ENCODE results near the gene CMTM8.
A peak's percentile ranks its signal among the peaks of the same experiment; 100 is the strongest.
"Not testable (repeated sequence)": the region's sequence is repeated elsewhere in the genome, so short reads cannot be mapped to it uniquely, and the experiment has no call there.

Gene CMTM8, protein sequence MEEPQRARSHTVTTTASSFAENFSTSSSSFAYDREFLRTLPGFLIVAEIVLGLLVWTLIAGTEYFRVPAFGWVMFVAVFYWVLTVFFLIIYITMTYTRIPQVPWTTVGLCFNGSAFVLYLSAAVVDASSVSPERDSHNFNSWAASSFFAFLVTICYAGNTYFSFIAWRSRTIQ

DNA sequence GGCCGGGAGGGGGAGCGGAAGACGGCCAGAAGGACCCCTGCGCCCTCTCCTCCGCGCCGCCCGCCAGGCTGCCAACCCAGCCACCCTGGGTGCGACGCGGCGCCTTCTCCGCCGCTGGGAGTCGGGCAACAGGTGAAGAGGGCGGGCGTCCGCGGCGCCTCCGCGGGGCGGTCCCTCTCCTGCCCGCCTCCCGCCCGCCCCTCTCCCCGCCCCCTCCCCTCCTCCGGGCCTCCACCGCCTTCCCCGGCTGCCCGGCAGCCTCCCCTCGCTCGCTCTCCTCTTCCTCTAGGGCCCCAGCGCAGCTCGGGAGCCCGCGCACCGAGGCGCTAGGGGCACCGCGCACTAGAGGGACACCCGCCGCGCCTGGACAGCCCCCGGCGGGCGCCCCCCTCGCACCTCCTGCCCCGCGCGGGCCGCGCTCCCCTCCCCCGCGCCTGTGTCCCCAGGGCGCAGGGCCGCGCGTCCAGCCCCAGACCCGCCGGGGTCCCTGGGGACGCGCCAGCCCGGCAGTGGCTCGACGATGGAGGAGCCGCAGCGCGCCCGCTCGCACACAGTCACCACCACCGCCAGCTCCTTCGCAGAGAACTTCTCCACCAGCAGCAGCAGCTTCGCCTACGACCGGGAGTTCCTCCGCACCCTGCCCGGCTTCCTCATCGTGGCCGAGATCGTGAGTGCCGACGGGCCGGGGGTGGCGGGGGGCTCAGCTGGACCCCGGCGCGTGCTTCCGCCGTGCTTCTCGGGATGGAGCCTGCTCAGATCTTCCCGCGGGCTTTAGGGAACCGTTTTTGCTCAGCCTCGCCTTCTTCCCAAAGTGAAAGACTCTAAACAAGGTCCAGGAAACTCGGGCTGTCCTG is at the start of gene CMTM8:
Gene CMTM8, plus strand, starts transcription at position 228 of the 854 bp plus-strand sequence. Its CDS starts 293 bp downstream, at position 521.
- peak; percentile 32 to 54 (median 38) for DNase-seq (ENCODE audit: low read depth in 3 of 3)

DNA sequence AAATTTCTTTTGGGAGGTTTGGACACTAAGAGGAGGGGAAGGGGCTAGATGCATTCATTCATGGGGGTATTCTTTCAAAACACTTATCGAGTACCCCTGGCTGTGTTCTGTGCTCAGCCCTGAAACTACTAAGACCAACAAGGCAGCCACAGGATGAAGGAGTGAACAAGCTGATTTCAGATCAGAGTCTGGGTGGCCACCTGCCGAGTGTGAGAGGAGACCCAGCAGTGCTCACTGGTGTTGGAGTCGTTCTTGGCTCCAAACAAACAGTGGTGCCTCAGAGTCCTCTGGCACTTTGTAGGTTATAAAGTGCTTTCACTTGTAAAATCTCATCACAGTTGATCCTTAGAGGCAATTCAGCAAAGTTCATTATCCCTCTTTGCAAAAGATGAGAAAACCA is 48.8 kb upstream of the CMTM8 start:
- no peak for DNase-seq (ENCODE audit: low read depth in 3 of 3)

DNA sequence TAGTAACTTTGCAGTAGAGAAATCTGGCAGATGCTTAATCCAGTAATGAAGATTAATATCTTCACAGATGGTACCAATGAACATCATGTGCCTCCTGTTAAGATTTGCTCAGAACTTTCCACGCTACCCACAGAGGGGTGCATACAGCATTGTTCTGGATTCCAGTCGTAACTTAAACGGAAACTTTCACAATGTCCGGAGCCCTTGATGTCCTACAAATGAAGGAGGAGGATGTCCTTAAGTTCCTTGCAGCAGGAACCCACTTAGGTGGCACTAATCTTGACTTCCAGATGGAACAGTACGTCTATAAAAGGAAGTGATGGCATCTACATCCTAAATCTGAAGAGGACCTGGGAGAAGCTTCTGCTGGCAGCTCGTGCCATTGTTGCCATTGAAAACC is 47.9 kb upstream of the CMTM8 start:
- DNase-seq (ENCODE audit: low read depth in 3 of 3) = not testable (repeated sequence)

DNA sequence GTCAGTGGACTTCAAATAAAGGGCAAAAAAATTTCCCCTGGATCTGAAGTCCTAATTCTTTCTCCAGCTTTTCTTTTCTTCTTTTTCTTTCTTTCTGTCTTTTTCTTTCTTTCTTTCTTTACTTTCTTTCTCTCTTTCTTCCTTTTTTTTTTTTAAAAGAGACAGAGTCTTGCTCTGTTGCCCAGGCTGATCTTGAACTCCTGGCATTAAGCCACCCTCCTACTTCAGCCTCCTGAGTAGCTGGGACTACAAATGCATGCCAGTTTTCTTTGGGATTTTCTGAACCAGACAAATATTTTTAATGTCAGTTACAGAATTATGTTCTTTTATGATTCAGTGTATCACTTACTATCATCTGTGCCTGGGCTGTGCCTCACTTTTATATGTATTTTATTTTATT is 45.4 kb upstream of the CMTM8 start:
- DNase-seq (ENCODE audit: low read depth in 3 of 3) = no peak

DNA sequence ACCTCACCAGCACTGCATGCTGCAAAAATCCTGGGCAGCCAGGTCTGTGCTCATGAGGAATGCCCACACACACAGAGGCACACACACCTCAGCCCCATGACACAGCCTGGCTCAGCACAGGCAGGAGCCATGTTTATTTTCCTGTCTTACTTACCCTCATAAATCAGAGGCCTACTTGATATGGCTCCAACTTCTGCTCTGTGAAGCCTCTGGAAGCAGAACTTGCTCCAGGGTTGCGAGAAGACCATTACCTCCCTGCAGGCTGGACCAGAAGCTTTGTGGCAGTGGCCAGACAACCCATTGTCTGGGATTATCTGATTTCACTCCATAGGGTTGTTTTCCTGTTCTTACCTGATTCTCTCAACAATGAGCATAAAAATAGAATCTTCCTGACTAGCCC is 43.8 kb upstream of the CMTM8 start:
- DNase-seq (ENCODE audit: low read depth in 3 of 3) = no peak

DNA sequence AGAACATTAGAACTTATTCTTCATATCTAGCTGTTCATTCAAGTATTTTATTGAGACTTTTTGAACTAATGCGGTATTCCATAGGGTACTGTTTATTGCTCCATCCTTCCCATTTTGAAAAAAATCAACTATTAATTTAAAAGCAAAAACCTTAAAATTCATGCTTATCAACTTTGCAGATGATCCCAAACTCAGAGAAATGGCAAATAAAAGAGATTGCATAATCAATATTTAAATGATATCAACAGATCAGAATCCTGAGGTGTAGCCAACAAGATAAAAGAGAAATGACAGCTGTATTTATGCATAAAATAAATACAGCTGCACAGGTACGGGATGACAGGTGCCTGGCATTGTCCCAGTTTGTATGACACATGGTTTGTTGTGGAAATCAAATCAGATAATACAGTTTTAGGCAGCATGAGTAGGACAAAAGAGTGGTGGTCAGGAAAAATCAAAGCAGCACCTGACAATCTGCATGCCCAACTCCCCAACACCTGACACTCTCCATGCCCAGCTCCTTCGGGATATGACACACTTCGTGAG is 42.4 kb upstream of the CMTM8 start:
- no peak for DNase-seq (ENCODE audit: low read depth in 3 of 3)

DNA sequence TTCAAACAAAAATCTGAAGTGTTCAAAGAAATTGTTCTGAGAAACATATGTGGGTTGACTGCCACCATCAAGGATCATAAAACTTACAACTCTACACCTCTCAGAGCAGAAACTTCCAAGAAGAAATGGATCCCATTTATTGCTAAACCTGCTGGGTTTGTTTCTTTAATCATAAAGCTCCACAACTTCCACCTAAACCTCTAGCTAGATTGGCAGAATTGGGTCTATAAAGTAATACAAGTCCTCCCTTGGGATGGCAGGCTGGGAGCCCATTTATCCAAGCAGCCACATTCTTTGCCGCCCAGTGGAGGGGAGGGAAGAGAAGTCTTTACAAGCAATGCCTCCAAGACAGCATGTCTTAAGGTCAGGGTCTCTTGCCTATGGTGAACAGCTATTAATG is 40.5 kb upstream of the CMTM8 start:
- DNase-seq (ENCODE audit: low read depth in 3 of 3) = no peak

DNA sequence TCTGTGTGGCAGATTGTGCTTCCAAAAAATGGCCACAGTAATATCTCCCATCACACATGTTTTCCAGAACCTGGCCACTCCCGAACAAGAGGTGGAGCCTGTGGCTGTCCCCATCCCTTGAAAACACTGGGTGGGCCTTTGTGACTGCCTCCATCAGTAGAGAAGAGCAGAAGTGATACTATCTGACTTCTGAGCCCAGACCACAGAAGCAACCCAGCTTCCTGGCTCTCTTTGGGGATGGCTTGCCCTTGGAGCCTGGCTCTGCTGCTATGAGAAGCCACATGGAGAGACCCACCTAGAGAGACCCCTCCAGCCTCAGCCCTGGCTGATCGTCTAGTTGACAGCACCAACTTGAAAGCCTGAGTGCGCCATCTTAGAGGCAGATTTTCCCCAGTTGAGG is 39.8 kb upstream of the CMTM8 start:
- DNase-seq (ENCODE audit: low read depth in 3 of 3) = no peak

DNA sequence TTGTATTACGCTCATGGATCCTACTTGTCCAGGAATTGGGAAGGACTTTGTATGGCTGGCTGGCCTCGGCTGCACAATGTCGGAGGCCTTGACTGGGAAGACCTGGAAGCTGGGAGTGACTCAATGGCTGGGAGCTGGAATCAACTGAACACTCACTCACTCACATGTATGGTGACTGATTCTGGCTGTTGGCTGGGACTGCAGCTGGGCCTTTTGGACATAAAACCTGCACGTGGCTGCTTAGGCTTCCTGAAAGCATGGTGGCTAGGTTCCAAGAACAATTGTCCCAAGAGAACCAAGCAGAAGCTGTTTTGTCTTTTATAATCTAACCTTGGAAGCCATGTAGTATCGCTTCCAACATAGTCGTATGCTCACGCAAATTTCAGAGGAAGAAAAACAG is 38.0 kb upstream of the CMTM8 start:
- no peak for DNase-seq (ENCODE audit: low read depth in 3 of 3)

DNA sequence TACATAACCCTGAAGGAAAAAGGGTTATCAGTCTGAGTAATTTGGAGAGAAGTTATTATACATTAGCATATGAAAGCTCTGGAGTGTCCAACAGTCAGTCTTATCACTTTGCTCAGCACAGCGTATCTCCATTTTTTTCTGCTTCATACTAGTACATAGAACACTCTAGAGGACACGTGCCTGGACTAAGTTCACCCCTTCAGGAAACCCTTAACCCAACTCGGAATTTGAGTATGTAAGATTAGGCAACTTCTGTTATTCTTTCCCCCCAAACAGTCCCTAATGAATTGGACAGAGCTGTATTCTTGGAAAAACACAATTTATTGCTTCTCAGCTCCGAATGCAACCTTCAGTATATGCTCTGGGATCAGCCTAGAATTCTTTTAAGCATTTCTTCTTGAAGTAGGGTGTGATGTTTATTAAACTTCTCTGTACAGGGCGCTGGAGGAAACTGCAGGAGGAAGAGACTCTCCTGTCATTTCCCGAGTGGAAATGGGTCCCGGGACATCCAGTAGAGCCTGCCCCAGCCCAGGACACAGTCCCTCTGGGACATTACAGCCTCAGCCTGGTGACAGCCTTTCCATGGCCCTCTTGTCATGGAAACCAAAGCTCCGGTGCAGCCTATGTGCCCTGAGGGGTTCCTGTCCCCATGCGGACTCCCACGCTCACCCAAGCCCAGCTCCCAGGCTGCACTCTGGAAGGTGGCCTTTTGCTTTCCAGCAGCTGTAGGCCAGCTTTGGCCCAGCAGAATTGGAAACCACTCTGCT is 37.3 kb upstream of the CMTM8 start:
- no peak for DNase-seq (ENCODE audit: low read depth in 3 of 3)

DNA sequence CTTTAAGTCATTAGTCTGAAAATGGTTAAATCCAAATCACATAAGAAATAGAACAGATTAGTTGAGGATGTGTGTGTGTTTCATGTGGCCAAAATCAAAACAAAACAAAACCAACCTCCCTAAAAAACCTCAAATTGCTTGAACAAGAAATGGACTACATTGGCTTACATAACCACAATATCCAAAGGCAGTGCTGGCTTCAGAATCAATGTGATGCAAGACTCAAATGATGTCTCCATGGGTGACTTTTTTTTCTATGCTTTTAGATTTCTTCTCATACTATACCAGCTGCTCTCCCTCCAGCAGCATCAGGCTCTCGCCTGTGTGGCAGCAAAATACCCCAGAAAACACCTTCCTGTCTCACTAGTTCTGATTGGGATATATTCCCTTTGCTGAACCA is 36.0 kb upstream of the CMTM8 start:
- no peak for DNase-seq (ENCODE audit: low read depth in 3 of 3)

DNA sequence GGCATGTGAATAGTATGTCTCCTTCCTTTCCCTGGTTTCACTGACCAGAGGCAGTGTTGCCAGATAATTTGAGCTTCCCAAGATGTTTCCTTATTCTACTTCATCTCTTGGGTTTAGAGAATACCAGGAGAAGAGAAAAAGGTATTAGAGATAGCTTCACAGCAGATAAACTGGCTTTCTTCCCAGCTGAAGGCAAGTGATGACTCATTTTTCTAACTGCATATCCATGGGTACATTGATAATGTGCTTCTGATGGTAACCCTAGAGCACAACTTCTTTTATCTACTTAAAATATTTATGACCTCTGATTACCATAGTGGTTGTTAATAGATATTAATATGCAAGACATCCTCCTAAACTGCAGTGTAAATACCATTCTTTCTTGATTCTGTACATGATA is 34.6 kb upstream of the CMTM8 start:
- DNase-seq (ENCODE audit: low read depth in 3 of 3) = no peak

DNA sequence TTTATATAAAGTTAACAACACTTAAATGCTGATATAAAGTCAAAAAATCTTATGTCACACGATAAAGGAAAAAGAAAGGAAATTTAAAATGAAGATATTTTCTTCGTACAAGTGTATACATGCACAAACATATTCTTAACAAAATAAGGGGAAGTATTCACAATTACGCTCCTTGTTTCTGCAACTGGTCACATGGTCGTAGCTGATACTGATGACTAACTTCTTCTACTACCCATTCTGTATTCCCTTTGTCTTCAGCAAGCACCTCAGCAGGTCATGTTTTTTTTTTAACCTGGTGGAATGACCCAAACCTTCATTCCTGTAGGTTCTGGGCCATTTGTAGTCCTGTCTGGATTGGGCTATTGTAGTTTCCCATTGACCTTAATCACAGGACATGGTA is 30.0 kb upstream of the CMTM8 start:
- DNase-seq (ENCODE audit: low read depth in 3 of 3) = no peak

DNA sequence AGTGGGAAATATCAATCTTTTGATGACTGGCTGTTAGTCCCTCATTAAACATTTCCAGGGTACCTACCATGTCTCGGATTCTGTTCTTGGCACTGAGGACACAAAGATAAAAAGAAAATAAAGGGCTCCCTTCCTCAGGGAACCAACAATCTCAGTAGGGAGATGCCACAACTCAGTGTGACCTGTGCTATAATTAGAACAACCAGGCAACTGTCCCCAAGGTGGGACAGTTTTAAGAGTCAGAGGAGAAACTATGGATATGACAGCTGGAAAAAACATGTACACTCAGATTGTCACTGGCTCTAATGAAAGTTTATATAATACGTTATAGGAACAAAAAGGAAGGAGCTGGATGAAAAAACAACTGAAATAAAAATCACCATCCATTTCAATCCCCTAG is 23.3 kb upstream of the CMTM8 start:
- no peak for DNase-seq (ENCODE audit: low read depth in 3 of 3)

DNA sequence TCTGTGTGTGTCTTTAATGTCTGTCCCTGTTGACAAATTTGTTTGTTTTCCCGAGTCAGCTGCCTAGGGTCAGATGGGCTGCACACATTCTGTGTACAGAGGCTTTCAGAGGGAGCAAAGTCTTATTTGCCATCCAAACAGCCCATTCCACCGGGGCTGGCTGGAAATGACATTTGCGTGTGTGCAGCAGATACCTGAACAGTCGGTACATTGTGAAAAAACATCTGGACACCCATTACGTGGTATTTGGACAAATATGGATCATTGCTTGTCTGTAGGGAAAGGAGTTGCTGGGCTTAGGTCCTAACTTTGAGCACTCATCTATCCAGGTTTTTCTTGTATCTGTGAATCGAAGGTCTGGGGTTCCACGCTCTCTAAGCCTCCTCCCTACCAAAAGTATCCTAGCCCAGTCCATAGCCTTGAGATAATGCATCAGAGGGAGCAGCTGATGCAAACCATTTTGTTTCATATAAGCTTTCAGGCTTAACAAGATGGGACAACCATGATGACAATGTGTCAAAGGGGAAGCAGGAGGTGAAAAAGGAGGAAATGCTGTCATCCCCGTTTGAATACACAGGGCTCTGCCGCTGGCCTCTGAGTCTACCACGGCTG is 22.2 kb upstream of the CMTM8 start:
- DNase-seq (ENCODE audit: low read depth in 3 of 3) = no peak

DNA sequence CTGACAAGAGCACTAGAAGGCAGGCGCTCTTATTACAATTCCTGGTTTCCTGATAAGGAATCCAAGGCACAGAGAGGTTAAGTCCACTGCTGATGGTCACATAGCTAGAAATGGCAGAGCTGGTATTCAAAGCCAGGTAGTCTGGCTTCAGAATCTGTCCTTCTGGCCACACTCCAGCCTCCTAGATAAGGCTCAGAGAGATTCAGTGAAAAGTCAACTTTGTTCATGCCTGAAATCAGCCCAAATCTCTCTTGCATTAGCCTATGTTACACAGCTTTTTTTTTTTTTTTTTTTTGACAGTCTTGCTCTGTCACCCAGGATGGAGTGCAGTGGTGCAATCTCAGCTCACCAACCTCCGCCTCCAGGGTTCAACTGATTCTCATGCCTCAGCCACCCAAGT is 21.1 kb upstream of the CMTM8 start:
- no peak for DNase-seq (ENCODE audit: low read depth in 3 of 3)

DNA sequence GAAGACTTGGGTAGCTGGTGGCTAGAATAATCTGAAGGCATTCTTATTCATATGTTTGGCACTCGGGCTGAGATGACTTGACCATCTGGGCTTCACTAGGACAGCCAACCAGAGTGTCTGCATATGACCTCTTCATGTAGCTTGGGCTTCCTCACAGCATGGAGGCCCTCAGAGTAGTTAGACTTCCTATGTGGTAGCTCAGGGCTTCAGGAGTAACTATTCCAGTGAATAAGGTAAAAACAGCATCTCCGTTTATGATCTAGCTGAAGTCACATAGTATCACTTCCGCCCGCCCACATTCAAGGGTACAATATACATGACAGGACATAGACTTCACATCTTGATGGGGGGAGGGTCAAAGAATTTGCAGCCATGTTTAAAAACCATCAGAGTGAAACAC is 18.9 kb upstream of the CMTM8 start:
- no peak for DNase-seq (ENCODE audit: low read depth in 3 of 3)

DNA sequence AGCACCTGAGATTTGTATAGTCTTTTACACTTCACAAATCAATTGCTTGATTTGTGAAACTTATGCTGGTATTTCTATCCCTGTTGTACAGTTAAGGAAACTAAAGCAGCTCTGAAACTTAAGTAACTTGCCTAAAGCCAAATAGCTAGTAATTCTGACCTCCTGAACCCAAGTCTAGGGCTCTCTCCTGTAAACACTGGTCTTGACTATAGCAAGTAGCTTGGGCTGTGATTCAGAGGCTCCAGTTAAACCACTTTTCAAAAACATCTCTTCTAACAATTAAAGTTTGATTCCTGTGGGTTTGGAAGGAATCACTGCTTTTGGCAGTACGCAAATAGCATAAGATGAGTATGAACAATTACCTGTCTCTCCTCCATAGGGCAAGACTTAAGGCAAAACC is 18.5 kb upstream of the CMTM8 start:
- no peak for DNase-seq (ENCODE audit: low read depth in 3 of 3)

DNA sequence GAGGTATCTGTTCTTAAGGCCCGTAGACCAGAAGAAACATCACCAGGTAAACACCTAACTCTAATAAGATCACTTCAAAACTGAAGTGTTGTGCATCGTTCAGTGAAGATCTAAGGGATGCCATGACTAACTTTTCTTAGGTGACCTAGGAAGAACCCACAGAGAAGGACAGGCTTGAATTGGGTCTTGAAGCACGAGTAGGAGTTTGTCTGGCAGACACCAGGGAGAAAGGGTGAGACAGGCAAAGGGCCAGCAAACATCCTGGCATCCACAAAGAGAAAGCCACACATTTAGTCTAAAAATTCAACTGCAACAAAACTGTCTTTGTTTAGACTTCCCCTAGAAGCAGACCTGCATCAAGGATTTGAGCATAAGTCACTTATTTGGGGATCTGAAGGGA is 15.5 kb upstream of the CMTM8 start:
- no peak for DNase-seq (ENCODE audit: low read depth in 3 of 3)

DNA sequence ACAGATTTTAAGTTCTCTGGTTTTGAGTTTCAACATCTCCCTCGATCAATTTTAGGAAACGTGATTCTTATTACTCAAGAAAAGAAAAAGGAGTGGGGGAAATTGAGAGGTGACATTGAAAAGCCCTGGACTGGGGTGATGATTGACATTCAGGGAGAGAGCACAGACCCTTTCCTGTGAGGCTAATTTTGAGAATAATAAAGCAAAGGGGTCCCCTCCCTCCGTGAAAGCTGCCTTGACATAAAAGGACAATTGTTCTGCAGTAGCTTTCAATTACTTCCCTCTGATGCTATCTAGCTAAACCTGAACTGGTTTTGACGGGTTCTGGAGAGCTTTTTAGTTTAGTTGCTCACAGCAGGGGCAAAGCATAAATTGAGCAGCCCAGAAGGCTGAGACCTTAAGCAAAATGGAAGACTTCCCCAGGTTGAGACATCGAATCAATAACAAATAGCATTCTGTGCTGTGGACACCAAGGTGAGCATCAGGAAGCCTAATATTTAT is 14.4 kb upstream of the CMTM8 start:
- DNase-seq (ENCODE audit: low read depth in 3 of 3) = no peak

DNA sequence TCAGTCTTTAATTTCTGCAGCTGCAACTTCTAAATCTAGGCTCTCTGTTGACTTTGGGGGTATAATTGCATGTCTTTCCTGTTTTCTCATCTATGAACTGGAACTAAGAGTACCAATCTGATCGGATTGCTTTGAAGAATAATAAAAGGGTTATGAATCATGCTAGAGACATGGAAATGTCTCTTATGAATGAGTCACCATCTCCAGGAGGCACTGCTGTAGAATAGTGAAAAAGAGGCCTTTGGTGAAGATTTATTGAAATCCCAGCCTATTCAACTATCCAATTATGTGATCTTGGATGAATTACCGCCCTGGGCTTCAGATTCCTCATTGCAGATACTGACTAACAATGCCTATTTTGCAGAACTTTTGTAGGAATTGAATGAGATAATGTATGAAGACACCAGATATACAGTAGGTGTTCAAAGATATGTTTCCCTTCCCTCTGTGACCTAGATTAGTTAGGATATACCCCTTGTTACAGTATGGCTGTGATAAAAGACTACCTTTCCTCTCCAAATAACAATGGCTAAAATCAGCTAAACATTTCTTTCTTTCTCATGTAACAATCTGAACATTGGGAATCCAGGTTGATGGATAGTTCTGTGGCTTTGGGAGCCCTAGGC is 11.5 kb upstream of the CMTM8 start:
- no peak for DNase-seq (ENCODE audit: low read depth in 3 of 3)
